GM23248 (cell line): ENCODE data around the gene RASSF8. TPM values are rescaled to one million over a fixed set of nuclear protein-coding genes. Genes with fewer than 3 reads are reported as not detected.

Source experiments
- DNase-seq: peaks from one replicate; pipeline ENCODE4 v3.0.0-alpha.2; 2015
- H2AFZ ChIP-seq: fragments of 200-600 bp; sonication (generic); 2 replicates; pipeline ENCODE4 v1.6.1; 2016; ENCODE audit warnings: antibody characterized with exemption
- H3F3A ChIP-seq: fragments of 200-600 bp; sonication (generic); 2 replicates; pipeline ENCODE4 v1.6.1; 2016; ENCODE audit warnings: mild to moderate bottlenecking, antibody characterized with exemption, mixed run types; ENCODE audit not compliant: insufficient read depth
- H3K27ac ChIP-seq: fragments of 200-600 bp; sonication (generic); 2 replicates; pipeline ENCODE4 v1.5.1; 2016; ENCODE audit warnings: mild to moderate bottlenecking
- H3K27me3 ChIP-seq: fragments of 200-600 bp; sonication (generic); replicated peaks from 2 replicates; pipeline ENCODE4 v1.6.1; 2016; ENCODE audit warnings: mild to moderate bottlenecking; ENCODE audit not compliant: insufficient read depth
- H3K36me3 ChIP-seq: fragments of 200-600 bp; sonication (generic); 2 replicates; pipeline ENCODE4 v1.6.1; 2016; ENCODE audit warnings: low read depth, mild to moderate bottlenecking
- H3K4me1 ChIP-seq: fragments of 200-600 bp; sonication (generic); 2 replicates; pipeline ENCODE4 v1.6.1; 2016; ENCODE audit warnings: mild to moderate bottlenecking; ENCODE audit not compliant: insufficient read depth
- H3K4me2 ChIP-seq: fragments of 200-600 bp; sonication (generic); one replicate; pipeline ENCODE4 v1.6.1; 2016; ENCODE audit warnings: mild to moderate bottlenecking; ENCODE audit not compliant: unreplicated experiment
- H3K4me3 ChIP-seq: fragments of 200-600 bp; sonication (generic); 2 replicates; pipeline ENCODE4 v1.5.1; 2016; ENCODE audit warnings: mild to moderate bottlenecking
- H3K79me2 ChIP-seq: fragments of 200-600 bp; sonication (generic); 2 replicates; pipeline ENCODE4 v1.6.1; 2016; ENCODE audit warnings: mild to moderate bottlenecking; ENCODE audit not compliant: insufficient read depth
- H3K9ac ChIP-seq: fragments of 200-600 bp; sonication (generic); 2 replicates; pipeline ENCODE4 v1.6.1; 2016; ENCODE audit warnings: mild to moderate bottlenecking
- H3K9me2 ChIP-seq: fragments of 200-600 bp; sonication (generic); 2 replicates; pipeline ENCODE4 v1.6.1; 2016; ENCODE audit warnings: mixed run types, mild to moderate bottlenecking, moderate library complexity; ENCODE audit not compliant: insufficient read depth
- H3K9me3 ChIP-seq: fragments of 200-600 bp; sonication (generic); one replicate; pipeline ENCODE4 v1.6.1; 2017; ENCODE audit warnings: low read depth
- H4K20me1 ChIP-seq: fragments of 200-600 bp; sonication (generic); 2 replicates; pipeline ENCODE4 v1.6.0; 2016; ENCODE audit not compliant: insufficient read depth
- EZH2 ChIP-seq: fragments of 200-600 bp; sonication (generic); IDR thresholded peaks from 2 replicates; pipeline ENCODE4 v1.6.1; 2018; ENCODE audit warnings: antibody characterized with exemption, mild to moderate bottlenecking; ENCODE audit not compliant: insufficient read depth, poor library complexity, severe bottlenecking
- EZH2phosphoT487 ChIP-seq: fragments of 200-600 bp; sonication (generic); IDR thresholded peaks from 2 replicates; pipeline ENCODE4 v1.6.1; 2018; ENCODE audit warnings: antibody characterized with exemption, moderate library complexity, mild to moderate bottlenecking, low read depth; ENCODE audit not compliant: insufficient read depth
- WGBS, 2 experiments: methylation state at CpG; one replicate each; pipeline ENCODE4 v1.1.6; 2015 to 2017; ENCODE audit warnings: low lambda C conversion rate in 2 of 2, low coverage in 1 of 2; ENCODE audit errors: missing lambda C conversion rate in 2 of 2; 5-methylcytosine and 5-hydroxymethylcytosine counted together
- in situ Hi-C: fragments of 300-500 bp; cut with MboI; formaldehyde crosslinking; loops from 2 replicates; pipeline ENCODE4 v1.15.0; 2020
- polyA plus RNA-seq: library from polyadenylated mRNA; unstranded; fragments of >200 nt; fragmentation: Nextera tagmentation; extraction: Ambion mirVana; gene quantifications from 2 replicates; pipeline ENCODE4 v1.2.1, GENCODE V29; 2016
- total RNA-seq: library from RNA; depleted of rRNA; stranded (reverse); fragments of >200 nt; shearing (Covaris generic); gene quantifications from 2 replicates; pipeline ENCODE4 v1.2.3, GENCODE V29; 2014

RASSF8 gene
- total and polyA plus RNA-seq, 2 experiments from 2014 or later = 11.2 to 80.1 TPM

GRCh38 chr12:26113181-26113654 lies 154.7 kb downstream of the RASSF8 start:
- peak overlapping the region; percentile 79 for H3K4me2 ChIP-seq
- H3K9ac ChIP-seq = peak overlapping the region; percentile 80

GRCh38 chr12:26113853-26114719 lies 155.6 kb downstream of the RASSF8 start:
- WGBS, 2 experiments = 2% methylated on average over 47 to 49 of the region's 72 CpGs
- H3K4me1 ChIP-seq = peaks cover 11% of the 10 kb centered on the region; the same call in 1 of the 2 replicates
- in situ Hi-C loops = loop anchor here (10.0 kb wide), 1 partner anchor 541 kb away; no protein-coding TSS in a partner anchor
- peak; percentile 95 for DNase-seq
- H3K9ac ChIP-seq = peak overlapping the region; percentile 80
- no peaks in the 10 kb centered on the region for H3K79me2 ChIP-seq
- H3K27ac ChIP-seq = peak overlapping the region; percentile 75
- no peaks in the 10 kb centered on the region for H3K9me3 ChIP-seq
- H2AFZ ChIP-seq = peak overlapping the region; percentile 75
- no peaks in the 10 kb centered on the region for H3K27me3 ChIP-seq
- peak overlapping the region; percentile 67 for H3K4me3 ChIP-seq
- H3K36me3 ChIP-seq = no peaks in the 10 kb centered on the region
- H3K9me2 ChIP-seq = no peaks in the 10 kb centered on the region
- no peaks in the 10 kb centered on the region for H4K20me1 ChIP-seq
- TF ChIP-seq EZH2 (no peak), EZH2phosphoT487 (no peak)
- peak overlapping the region; percentile 79 for H3K4me2 ChIP-seq
- peaks cover 18% of the 10 kb centered on the region for H3F3A ChIP-seq

More at GRCh38 chr12:26113181-26113654, 154.7 kb downstream of the RASSF8 start:
- in situ Hi-C loops = loop anchor here (10.0 kb wide), 1 partner anchor 542 kb away; no protein-coding TSS in a partner anchor
- Histone ChIP-seq H3K79me2 (no peaks in the 10 kb centered on the region), H4K20me1 (no peaks in the 10 kb centered on the region), H3K27me3 (no peaks in the 10 kb centered on the region), H3K27ac (peak overlapping the region; percentile 75; the same call in 1 of the 2 replicates), H3K9me3 (no peaks in the 10 kb centered on the region), H3K9me2 (no peaks in the 10 kb centered on the region), H3K4me3 (peak overlapping the region; percentile 67), H3K4me1 (peaks cover 11% of the 10 kb centered on the region; the same call in 1 of the 2 replicates), H3K36me3 (no peaks in the 10 kb centered on the region), H2AFZ (peak overlapping the region; percentile 75; the same call in 1 of the 2 replicates), H3F3A (peaks cover 18% of the 10 kb centered on the region)
- TF ChIP-seq EZH2phosphoT487 (no peak), EZH2 (no peak)
- peak; percentile 11 for DNase-seq
- WGBS, 2 experiments = 50 to 57% methylated on average over 6 of the region's 6 CpGs

GRCh38 chr12:26114720-26115401 lies 156.4 kb downstream of the RASSF8 start:
- DNase-seq = peak; percentile 22
- 5 to 11% methylated on average over 13 of the region's 13 CpGs for WGBS, 2 experiments
- H3K9me2 ChIP-seq = no peaks in the 10 kb centered on the region
- TF ChIP-seq EZH2 = no peak
- H4K20me1 ChIP-seq = no peaks in the 10 kb centered on the region
- H3K9ac ChIP-seq = peak overlapping the region; percentile 80
- peak overlapping the region; percentile 75 for H3K27ac ChIP-seq
- H3K79me2 ChIP-seq = no peaks in the 10 kb centered on the region
- H3K36me3 ChIP-seq = no peaks in the 10 kb centered on the region
- H3F3A ChIP-seq = peaks cover 18% of the 10 kb centered on the region
- H3K27me3 ChIP-seq = no peaks in the 10 kb centered on the region
- H3K4me1 ChIP-seq = peaks cover 11% of the 10 kb centered on the region; the same call in 1 of the 2 replicates
- H3K9me3 ChIP-seq = no peaks in the 10 kb centered on the region
- H3K4me2 ChIP-seq = peak overlapping the region; percentile 79
- H3K4me3 ChIP-seq = peak overlapping the region; percentile 67
- H2AFZ ChIP-seq = peak overlapping the region; percentile 75
- in situ Hi-C loops = loop anchor here (10.0 kb wide), 1 partner anchor 540 kb away; no protein-coding TSS in a partner anchor
